Activated CD8-positive, alpha-beta T cell treated with anti-CD3 and anti-CD28 coated beads for 36 hours (primary cell): ENCODE results near the gene AKNA. TPM values are rescaled to one million over a fixed set of nuclear protein-coding genes. Genes with fewer than 3 reads are reported as not detected.
"Not testable (repeated sequence)": the region's sequence is repeated elsewhere in the genome, so short reads cannot be mapped to it uniquely, and the experiment has no call there.

ENCODE experiments used
- ATAC-seq: fragments of 200-7000 bp; cut with Tn5 transposase; one replicate; pipeline ENCODE4 v1.10.0; 2021; ENCODE audit warnings: mild to moderate bottlenecking, moderate library complexity
- CTCF ChIA-PET: fragments of 350-600 bp; sonication (Branson Sonifier 250); formaldehyde crosslinking; loops from one replicate; lab custom pipeline; 2021; ENCODE audit warnings: antibody characterized with exemption; lab: Charles Lee
- POLR2A ChIA-PET: fragments of 350-600 bp; sonication (Branson Sonifier 250); formaldehyde crosslinking; loops from one replicate; lab custom pipeline; 2021; ENCODE audit warnings: antibody characterized with exemption; lab: Charles Lee
- DNase-seq: peaks from one replicate; pipeline ENCODE4 v3.0.0-alpha.2; 2020
- H3K27ac Mint-ChIP-seq: one replicate; pipeline ENCODE4 v1.8.0; 2021; ENCODE audit warnings: mild to moderate bottlenecking, mixed read lengths
- H3K27me3 Mint-ChIP-seq: one replicate; pipeline ENCODE4 v1.8.0; 2021; ENCODE audit warnings: mixed read lengths
- H3K36me3 Mint-ChIP-seq: one replicate; pipeline ENCODE4 v1.8.0; 2021; ENCODE audit warnings: low read depth, mixed read lengths
- H3K4me1 Mint-ChIP-seq: one replicate; pipeline ENCODE4 v1.8.0; 2021; ENCODE audit warnings: low read depth, mixed read lengths
- H3K4me3 Mint-ChIP-seq: one replicate; pipeline ENCODE4 v1.8.0; 2021; ENCODE audit warnings: mild to moderate bottlenecking, moderate library complexity, mixed read lengths
- H3K9me3 Mint-ChIP-seq: one replicate; pipeline ENCODE4 v1.8.0; 2021; ENCODE audit warnings: mixed read lengths
- intact Hi-C: fragments of 100-400 bp; cut with micrococcal nuclease; formaldehyde crosslinking; loops from one replicate; pipeline ENCODE4 v1.10.0; 2022
- total RNA-seq, 2 experiments: library from RNA; stranded (reverse); gene quantifications; one replicate each; pipeline ENCODE4 v1.2.3, GENCODE V29; 2021
- TF ChIP-seq, protein P1 (sequence below): fragments of 200-600 bp; IDR thresholded peaks from one replicate; pipeline ENCODE4 v1.8.0; 2022; ENCODE audit warnings: antibody characterized with exemption, mild to moderate bottlenecking

AKNA gene
- total RNA-seq, 2 experiments from 2014 or later: 166 to 167 TPM

DNA sequence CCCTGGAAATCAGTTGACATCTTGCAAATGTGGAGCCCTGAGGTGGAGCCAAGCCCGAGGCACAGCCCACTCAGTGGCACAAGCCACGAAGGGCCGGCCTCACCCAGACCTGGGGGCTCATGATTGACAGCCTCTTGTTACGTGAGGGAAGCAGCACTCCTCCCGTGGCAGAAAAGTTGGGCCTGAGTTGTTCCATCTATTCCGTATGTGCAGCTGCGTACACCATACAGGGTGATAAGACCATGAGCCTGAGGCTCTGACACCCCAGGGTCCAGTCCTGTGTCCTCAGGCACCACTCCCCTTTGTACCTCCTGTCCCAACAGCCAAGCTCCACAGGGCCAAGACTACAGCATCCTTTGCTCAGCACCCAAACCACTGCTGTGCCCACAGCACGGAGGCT is 60.0 kb downstream of the AKNA start:
- intact Hi-C loops: no loop called here
- H3K27ac Mint-ChIP-seq: no peak overlapping the region
- TF ChIP-seq, protein P1, sequence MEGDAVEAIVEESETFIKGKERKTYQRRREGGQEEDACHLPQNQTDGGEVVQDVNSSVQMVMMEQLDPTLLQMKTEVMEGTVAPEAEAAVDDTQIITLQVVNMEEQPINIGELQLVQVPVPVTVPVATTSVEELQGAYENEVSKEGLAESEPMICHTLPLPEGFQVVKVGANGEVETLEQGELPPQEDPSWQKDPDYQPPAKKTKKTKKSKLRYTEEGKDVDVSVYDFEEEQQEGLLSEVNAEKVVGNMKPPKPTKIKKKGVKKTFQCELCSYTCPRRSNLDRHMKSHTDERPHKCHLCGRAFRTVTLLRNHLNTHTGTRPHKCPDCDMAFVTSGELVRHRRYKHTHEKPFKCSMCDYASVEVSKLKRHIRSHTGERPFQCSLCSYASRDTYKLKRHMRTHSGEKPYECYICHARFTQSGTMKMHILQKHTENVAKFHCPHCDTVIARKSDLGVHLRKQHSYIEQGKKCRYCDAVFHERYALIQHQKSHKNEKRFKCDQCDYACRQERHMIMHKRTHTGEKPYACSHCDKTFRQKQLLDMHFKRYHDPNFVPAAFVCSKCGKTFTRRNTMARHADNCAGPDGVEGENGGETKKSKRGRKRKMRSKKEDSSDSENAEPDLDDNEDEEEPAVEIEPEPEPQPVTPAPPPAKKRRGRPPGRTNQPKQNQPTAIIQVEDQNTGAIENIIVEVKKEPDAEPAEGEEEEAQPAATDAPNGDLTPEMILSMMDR: no peak
- H3K9me3 Mint-ChIP-seq: no peaks in the 10 kb centered on the region
- peaks cover 17% of the 10 kb centered on the region for H3K4me1 Mint-ChIP-seq
- ATAC-seq (no peak), DNase-seq (no peak)
- ChIA-PET CTCF (no interaction called here), POLR2A (no interaction called here)
- H3K27me3 Mint-ChIP-seq: no peaks in the 10 kb centered on the region
- H3K4me3 Mint-ChIP-seq: no peak overlapping the region
- H3K36me3 Mint-ChIP-seq: peaks cover 1% of the 10 kb centered on the region

- ATAC-seq, H3K9me3 Mint-ChIP-seq, DNase-seq, H3K4me1 Mint-ChIP-seq, H3K27ac Mint-ChIP-seq, H3K27me3 Mint-ChIP-seq, H3K4me3 Mint-ChIP-seq, POLR2A ChIA-PET, intact Hi-C loops, H3K36me3 Mint-ChIP-seq, CTCF ChIA-PET: not testable (repeated sequence)
Observed at GRCh38 chr9:114325684-114326254, 62.0 kb downstream of the AKNA start.

DNA sequence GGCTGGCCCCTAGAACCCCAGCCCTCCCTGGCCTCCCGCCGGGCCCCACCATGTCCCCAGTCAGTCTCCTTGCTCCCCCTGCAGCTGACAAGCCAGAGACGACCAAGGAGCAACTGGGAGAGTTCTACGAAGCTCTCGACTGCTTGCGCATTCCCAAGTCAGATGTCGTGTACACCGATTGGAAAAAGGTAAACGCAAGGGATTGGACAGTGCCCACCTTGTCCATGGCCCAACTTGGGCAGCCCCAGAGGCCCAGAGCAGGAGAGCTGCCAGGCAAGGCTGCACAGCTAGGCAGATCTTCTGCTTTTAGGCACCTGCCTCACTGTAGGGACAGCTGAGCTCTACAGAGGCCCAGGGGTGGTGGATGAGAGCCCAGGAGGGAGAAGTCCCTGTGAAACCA is 62.8 kb downstream of the AKNA start:
- DNase-seq, H3K27me3 Mint-ChIP-seq, H3K4me3 Mint-ChIP-seq, H3K4me1 Mint-ChIP-seq, H3K9me3 Mint-ChIP-seq, intact Hi-C loops, CTCF ChIA-PET, H3K27ac Mint-ChIP-seq, ATAC-seq, H3K36me3 Mint-ChIP-seq, POLR2A ChIA-PET: not testable (repeated sequence)

GRCh38 chr9:114324492-114324891 is 63.3 kb downstream of the AKNA start:
- no peak for DNase-seq
- intact Hi-C loops: no loop called here
- TF ChIP-seq, protein P1: no peak
- Mint-ChIP-seq H3K9me3 (no peaks in the 10 kb centered on the region), H3K4me1 (no peaks in the 10 kb centered on the region), H3K27me3 (no peaks in the 10 kb centered on the region), H3K36me3 (no peaks in the 10 kb centered on the region), H3K27ac (no peak overlapping the region), H3K4me3 (no peak overlapping the region)
- CTCF ChIA-PET: no interaction called here
- POLR2A ChIA-PET: no interaction called here
- ATAC-seq: no peak

GRCh38 chr9:114323849-114324248 is 63.9 kb downstream of the AKNA start:
- H3K27me3 Mint-ChIP-seq, POLR2A ChIA-PET, DNase-seq, H3K36me3 Mint-ChIP-seq, H3K9me3 Mint-ChIP-seq, ATAC-seq, CTCF ChIA-PET, intact Hi-C loops, H3K4me1 Mint-ChIP-seq, H3K27ac Mint-ChIP-seq, H3K4me3 Mint-ChIP-seq: not testable (repeated sequence)

- DNase-seq, H3K9me3 Mint-ChIP-seq, intact Hi-C loops, POLR2A ChIA-PET, H3K4me3 Mint-ChIP-seq, H3K27me3 Mint-ChIP-seq, H3K27ac Mint-ChIP-seq, CTCF ChIA-PET, H3K36me3 Mint-ChIP-seq, H3K4me1 Mint-ChIP-seq: not testable (repeated sequence)
- ATAC-seq: peak; percentile 11
Observed at GRCh38 chr9:114322831-114323531, 64.8 kb downstream of the AKNA start, which contains the start of gene ORM1. ORM1 (plus strand) TSS chr9:114323098; CDS start chr9:114323134, 36 bp downstream.

DNA sequence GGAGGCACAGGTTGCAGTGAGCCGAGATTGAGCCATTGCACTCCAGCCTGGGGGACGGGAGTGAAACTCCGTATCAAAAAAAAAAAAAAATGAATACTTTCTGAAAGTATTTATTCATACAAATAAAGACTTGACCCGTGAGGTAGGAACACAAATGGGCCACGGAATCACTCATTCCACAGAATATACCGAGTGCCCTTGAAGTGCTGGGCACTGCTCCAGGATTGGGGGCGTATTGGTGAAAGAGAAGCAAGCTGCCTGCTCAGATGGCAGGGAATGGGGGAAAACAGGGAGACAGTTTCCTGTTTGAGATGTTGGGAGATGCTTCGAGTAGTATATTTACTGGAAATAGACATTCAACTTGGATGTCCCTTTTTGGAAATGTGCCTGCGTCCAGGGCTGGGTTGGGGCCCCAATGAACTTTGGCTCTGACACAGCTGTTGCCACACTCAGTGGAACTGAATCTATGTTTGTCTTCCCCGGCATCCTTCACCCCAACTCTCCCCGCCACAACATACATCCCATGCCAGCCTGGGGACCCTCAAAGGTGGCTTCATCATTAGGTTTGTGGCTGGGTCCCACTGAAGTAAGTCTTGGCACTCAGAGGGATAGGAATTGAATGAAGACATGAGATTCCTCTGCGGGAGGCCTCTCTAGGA is 65.5 kb downstream of the AKNA start:
- CTCF ChIA-PET, H3K27me3 Mint-ChIP-seq, H3K4me3 Mint-ChIP-seq, H3K4me1 Mint-ChIP-seq, POLR2A ChIA-PET, ATAC-seq, H3K27ac Mint-ChIP-seq, DNase-seq, intact Hi-C loops, H3K9me3 Mint-ChIP-seq, H3K36me3 Mint-ChIP-seq: not testable (repeated sequence)
